SK-N-SH (cell line): ENCODE results near the gene CAMK2B. TPM values are rescaled to one million over a fixed set of nuclear protein-coding genes. Genes with fewer than 3 reads are reported as not detected.

ENCODE experiments used
- CTCF ChIA-PET: fragments of 300-600, 350-600 bp; formaldehyde crosslinking; extraction: SDS; loops from one replicate; lab custom pipeline; 2021; lab: Yijun Ruan, JAX
- POLR2A ChIA-PET: fragments of 350-600 bp; sonication (Branson Sonifier 250); formaldehyde crosslinking; extraction: SDS; loops from one replicate; lab custom pipeline; 2020; ENCODE audit warnings: antibody characterized with exemption, inconsistent platforms; lab: Yijun Ruan, JAX
- DNase-seq: peaks from one replicate; pipeline ENCODE4 v3.0.0; 2012
- H2AFZ ChIP-seq: fragments of 200-600 bp; sonication (generic); 2 replicates; pipeline ENCODE4 v1.8.1; 2016; ENCODE audit warnings: antibody characterized with exemption, mild to moderate bottlenecking, low read depth
- H3F3A ChIP-seq: fragments of 200-600 bp; sonication (generic); replicated peaks from 2 replicates; pipeline ENCODE3; 2016; ENCODE audit warnings: antibody characterized with exemption, mild to moderate bottlenecking; ENCODE audit not compliant: insufficient read depth
- H3K27ac ChIP-seq, 2 experiments: fragments of 200-500 bp in 1 of 2; fragments of 200-600 bp in 1 of 2; sonication (Bioruptor generic) in 1 of 2; sonication (generic), shearing (Covaris generic) in 1 of 2; 2 replicates each; pipeline versions ENCODE4 v1.5.1 to v1.6.1; 2014 to 2016; ENCODE audit warnings: low read depth in 2 of 2, inconsistent platforms in 1 of 2, low read length in 1 of 2, mild to moderate bottlenecking in 1 of 2, mixed read lengths in 1 of 2
- H3K27me3 ChIP-seq: fragments of 200-600 bp; sonication (generic), shearing (Covaris generic); 2 replicates; pipeline ENCODE4 v1.6.1; 2016; ENCODE audit warnings: mixed run types; ENCODE audit not compliant: insufficient read depth
- H3K36me3 ChIP-seq, 2 experiments: fragments of 200-500 bp in 1 of 2; fragments of 200-600 bp in 1 of 2; sonication (Bioruptor generic) in 1 of 2; sonication (generic) in 1 of 2; replicated peaks in 1 of 2; 2 replicates each; pipeline versions ENCODE3 to v1.5.1; 2014 to 2016; ENCODE audit warnings: low read length in 1 of 2, mild to moderate bottlenecking in 1 of 2; ENCODE audit not compliant: insufficient read depth in 2 of 2, control insufficient read depth in 1 of 2
- H3K4me1 ChIP-seq, 2 experiments: fragments of 200-500 bp in 1 of 2; fragments of 200-600 bp in 1 of 2; sonication (Bioruptor generic) in 1 of 2; sonication (generic), shearing (Covaris generic) in 1 of 2; 2 replicates each; pipeline versions ENCODE4 v1.5.1 to v1.6.1; 2014 to 2016; ENCODE audit warnings: low read depth in 1 of 2, low read length in 1 of 2, mixed run types in 1 of 2; ENCODE audit not compliant: insufficient read depth in 2 of 2, control insufficient read depth in 1 of 2
- H3K4me2 ChIP-seq: fragments of 200-600 bp; sonication (generic), shearing (Covaris generic); 2 replicates; pipeline ENCODE4 v1.6.1; 2017; ENCODE audit warnings: mixed run types
- H3K4me3 ChIP-seq, 2 experiments: fragments of 200-500 bp in 1 of 2; fragments of 200-600 bp in 1 of 2; sonication (Bioruptor generic) in 1 of 2; sonication (generic), shearing (Covaris generic) in 1 of 2; 2 replicates each; pipeline versions ENCODE4 v1.5.1 to v1.8.1; 2014 to 2016; ENCODE audit warnings: low read depth in 2 of 2, inconsistent platforms in 1 of 2, low read length in 1 of 2, mild to moderate bottlenecking in 1 of 2, mixed read lengths in 1 of 2, moderate library complexity in 1 of 2
- H3K79me2 ChIP-seq: fragments of 200-600 bp; sonication (generic); 2 replicates; pipeline ENCODE4 v1.8.1; 2017; ENCODE audit warnings: mild to moderate bottlenecking; ENCODE audit not compliant: insufficient read depth
- H3K9ac ChIP-seq: fragments of 200-600 bp; sonication (generic); 2 replicates; pipeline ENCODE4 v1.6.1; 2017; ENCODE audit warnings: mixed run types
- H3K9me2 ChIP-seq: fragments of 200-600 bp; sonication (generic); 2 replicates; pipeline ENCODE4 v1.6.1; 2017; ENCODE audit warnings: mixed run types
- H3K9me3 ChIP-seq: fragments of 200-600 bp; sonication (generic); 2 replicates; pipeline ENCODE4 v1.6.1; 2017; ENCODE audit warnings: mixed run types, mild to moderate bottlenecking, moderate library complexity
- H4K20me1 ChIP-seq: fragments of 200-600 bp; sonication (generic); 2 replicates; pipeline ENCODE4 v1.6.1; 2017; ENCODE audit warnings: mild to moderate bottlenecking, mixed run types; ENCODE audit not compliant: insufficient read depth
- CHD2 ChIP-seq: fragments of 150-350 bp; IDR thresholded peaks from 2 replicates; pipeline ENCODE4 v1.6.1; 2018; ENCODE audit warnings: low read length; ENCODE audit not compliant: partially characterized antibody
- GATA2 ChIP-seq: sonication (generic); formaldehyde crosslinking; IDR thresholded peaks from 2 replicates; pipeline ENCODE4 v1.5.0; 2020; ENCODE audit warnings: mild to moderate bottlenecking, missing genetic modification reagents
- JUND ChIP-seq: IDR thresholded peaks from 2 replicates; pipeline ENCODE4 v1.4.0; 2012
- POLR2AphosphoS5 ChIP-seq: IDR thresholded peaks from 2 replicates; pipeline ENCODE4 v1.6.1; 2012; ENCODE audit warnings: low read depth, low read length
- RAD21 ChIP-seq: IDR thresholded peaks from 2 replicates; pipeline ENCODE4 v1.6.1; 2012; ENCODE audit warnings: mild to moderate bottlenecking, low read length
- RFX5 ChIP-seq: IDR thresholded peaks from 2 replicates; pipeline ENCODE4 v1.6.1; 2012; ENCODE audit warnings: mild to moderate bottlenecking, improper control_type of control experiment, low read length
- RXRA ChIP-seq: IDR thresholded peaks from 2 replicates; pipeline ENCODE4 v1.4.0; 2012; ENCODE audit warnings: low read depth, mild to moderate bottlenecking, borderline replicate concordance
- SIN3A ChIP-seq: IDR thresholded peaks from 2 replicates; pipeline ENCODE4 v1.6.1; 2012; ENCODE audit warnings: low read depth, mild to moderate bottlenecking, low read length, moderate library complexity, borderline replicate concordance
- SMC3 ChIP-seq: IDR thresholded peaks from 2 replicates; pipeline ENCODE4 v1.6.1; 2012; ENCODE audit warnings: low read depth, low read length, improper control_type of control experiment
- TAF1 ChIP-seq: IDR thresholded peaks from 2 replicates; pipeline ENCODE4 v1.6.1; 2012; ENCODE audit warnings: low read depth, mild to moderate bottlenecking, low read length, moderate library complexity, borderline replicate concordance
- TEAD4 ChIP-seq: IDR thresholded peaks from 2 replicates; pipeline ENCODE4 v1.4.0; 2012; ENCODE audit warnings: mild to moderate bottlenecking, borderline replicate concordance; ENCODE audit not compliant: insufficient read depth
- WGBS: methylation state at CpG from one replicate; pipeline ENCODE4 v1.1.6; 2017; ENCODE audit warnings: low lambda C conversion rate; 5-methylcytosine and 5-hydroxymethylcytosine counted together
- polyA plus RNA-seq, 3 experiments: library from polyadenylated mRNA; depleted of rRNA; stranded (reverse); fragments of >200 nt; gene quantifications; 2 replicates each; pipeline ENCODE4 v1.2.3, GENCODE V29; 2012
- TF ChIP-seq, protein P1 (sequence below): IDR thresholded peaks from 2 replicates; pipeline ENCODE4 v1.4.0; 2012; ENCODE audit warnings: low read depth, borderline replicate concordance

The CAMK2B gene
- polyA plus RNA-seq, 1 of the 3 experiments (the other 2 are of a cell fraction), result 0.20 TPM

DNA sequence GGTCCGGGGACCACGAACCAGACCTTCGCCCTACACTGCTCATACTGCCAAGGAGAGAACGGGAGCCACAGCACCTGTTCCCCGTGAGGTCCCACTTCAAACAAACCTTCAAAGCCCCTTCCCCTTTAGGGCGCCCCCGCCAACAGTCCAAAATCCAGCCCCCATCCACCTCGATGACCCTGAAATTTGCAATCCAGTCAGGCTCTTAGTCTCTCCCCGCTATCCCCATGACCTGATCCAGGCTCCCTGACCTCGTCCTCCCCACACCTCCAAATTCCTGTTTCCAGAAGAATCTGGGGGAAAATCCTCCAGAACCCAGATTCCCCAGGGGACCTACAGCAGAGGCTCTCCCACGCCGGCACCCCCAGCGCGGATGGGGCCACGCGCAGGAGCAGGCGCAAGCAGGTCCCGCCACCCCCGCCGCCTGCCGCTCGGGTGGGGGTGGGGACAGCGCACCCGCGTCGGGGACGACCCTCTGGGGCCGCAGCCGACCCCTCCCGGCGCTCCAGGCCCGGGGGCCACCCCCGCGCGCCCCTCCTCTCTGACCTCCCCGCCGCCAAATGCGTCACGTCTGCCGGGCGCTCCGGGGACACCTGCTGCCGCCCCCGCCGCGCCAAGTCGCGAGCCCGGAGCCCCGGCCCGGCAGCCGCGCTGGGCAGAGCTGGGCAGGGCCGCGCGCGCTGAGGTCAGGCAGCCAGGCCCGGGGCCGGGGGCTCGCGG, 753 bp downstream of the CAMK2B start:
- DNase-seq, result no peak
- Histone ChIP-seq H4K20me1 (no peaks in the 10 kb centered on the region), H2AFZ (no peak overlapping the region), H3K9ac (no peak overlapping the region), H3K4me3 (peak overlapping the region in 1 of 2 experiments; percentile 51; a peak in 2 of 4 replicates), H3K4me2 (no peak overlapping the region), H3K27me3 (peaks cover 38% of the 10 kb centered on the region), H3K79me2 (no peaks in the 10 kb centered on the region), H3K9me2 (no peaks in the 10 kb centered on the region), H3K27ac (no peak overlapping the region), H3F3A (no peaks in the 10 kb centered on the region), H3K36me3 (no peaks in the 10 kb centered on the region), H3K4me1 (peaks cover 0 to 36% of the 10 kb centered on the region in 2 experiments; a peak in 2 of 4 replicates), H3K9me3 (no peaks in the 10 kb centered on the region)
- 52% methylated on average over 12 of the region's 61 CpGs for WGBS
- ChIA-PET POLR2A (no interaction called here), CTCF (interaction anchor here (0.6 to 1.6 kb wide), 6 partner anchors 17 to 419 kb away, joined by 3 to 5 read pairs (median 3); no protein-coding TSS in a partner anchor)
- TF ChIP-seq POLR2AphosphoS5, result no peak
- TF ChIP-seq RAD21, result no peak
- TF ChIP-seq, protein P1, sequence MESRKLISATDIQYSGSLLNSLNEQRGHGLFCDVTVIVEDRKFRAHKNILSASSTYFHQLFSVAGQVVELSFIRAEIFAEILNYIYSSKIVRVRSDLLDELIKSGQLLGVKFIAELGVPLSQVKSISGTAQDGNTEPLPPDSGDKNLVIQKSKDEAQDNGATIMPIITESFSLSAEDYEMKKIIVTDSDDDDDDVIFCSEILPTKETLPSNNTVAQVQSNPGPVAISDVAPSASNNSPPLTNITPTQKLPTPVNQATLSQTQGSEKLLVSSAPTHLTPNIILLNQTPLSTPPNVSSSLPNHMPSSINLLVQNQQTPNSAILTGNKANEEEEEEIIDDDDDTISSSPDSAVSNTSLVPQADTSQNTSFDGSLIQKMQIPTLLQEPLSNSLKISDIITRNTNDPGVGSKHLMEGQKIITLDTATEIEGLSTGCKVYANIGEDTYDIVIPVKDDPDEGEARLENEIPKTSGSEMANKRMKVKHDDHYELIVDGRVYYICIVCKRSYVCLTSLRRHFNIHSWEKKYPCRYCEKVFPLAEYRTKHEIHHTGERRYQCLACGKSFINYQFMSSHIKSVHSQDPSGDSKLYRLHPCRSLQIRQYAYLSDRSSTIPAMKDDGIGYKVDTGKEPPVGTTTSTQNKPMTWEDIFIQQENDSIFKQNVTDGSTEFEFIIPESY, result no peak
- no peak for TF ChIP-seq JUND
- TF ChIP-seq SIN3A, result no peak
- TF ChIP-seq RFX5, result no peak
- no peak for TF ChIP-seq CHD2
- no peak for TF ChIP-seq TAF1

DNA sequence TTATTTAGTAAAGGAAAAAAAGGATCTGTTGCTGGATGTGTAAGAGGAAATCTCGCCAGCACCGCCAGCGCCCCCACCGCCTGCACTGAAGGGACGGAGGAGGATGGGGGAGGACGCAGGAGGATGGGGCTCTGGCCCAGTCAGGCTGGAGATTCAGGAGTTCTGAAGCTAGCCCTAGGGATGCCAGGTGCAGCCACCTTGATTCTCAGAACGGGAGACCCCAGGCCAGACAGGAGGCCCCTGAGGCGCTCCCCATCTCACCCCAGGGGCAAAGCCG, 1.3 kb downstream of the CAMK2B start:
- no peak overlapping the region for H2AFZ ChIP-seq
- no peak overlapping the region for H3K27ac ChIP-seq
- WGBS, result 69% methylated on average over 9 of the region's 9 CpGs
- H3K4me2 ChIP-seq, result no peak overlapping the region
- no peaks in the 10 kb centered on the region for H4K20me1 ChIP-seq
- no peak overlapping the region for H3K9ac ChIP-seq
- peaks cover 0 to 36% of the 10 kb centered on the region in 2 experiments; a peak in 2 of 4 replicates for H3K4me1 ChIP-seq
- CTCF ChIA-PET, result interaction anchor here (0.6 to 1.6 kb wide), 3 partner anchors 16 to 419 kb away, joined by 3 to 5 read pairs (median 3); no protein-coding TSS in a partner anchor
- no peak overlapping the region for H3K4me3 ChIP-seq
- H3K79me2 ChIP-seq, result no peaks in the 10 kb centered on the region
- no peaks in the 10 kb centered on the region for H3F3A ChIP-seq
- no peak for TF ChIP-seq GATA2 (CRISPR knock-in tag)
- no peak for TF ChIP-seq SMC3
- TF ChIP-seq RFX5, result no peak
- TF ChIP-seq POLR2AphosphoS5, result no peak
- TF ChIP-seq RXRA, result no peak
- TF ChIP-seq TEAD4, result no peak
- H3K27me3 ChIP-seq, result peaks cover 38% of the 10 kb centered on the region
- H3K36me3 ChIP-seq, result no peaks in the 10 kb centered on the region
- POLR2A ChIA-PET, result no interaction called here
- H3K9me3 ChIP-seq, result no peaks in the 10 kb centered on the region
- peak; percentile 51 for DNase-seq
- H3K9me2 ChIP-seq, result no peaks in the 10 kb centered on the region
